Astrocyte (in vitro differentiated cells and primary cell): ENCODE measurements around the gene KIF18B.

Experiments
- EZH2 ChIP-seq: IDR thresholded peaks from 2 replicates; pipeline ENCODE4 v1.6.1; 2012; ENCODE audit warnings: mild to moderate bottlenecking, low read length, inconsistent platforms; ENCODE audit not compliant: insufficient read depth
- TF ChIP-seq, protein P1 (sequence below): IDR thresholded peaks from 2 replicates; pipeline ENCODE4 v1.5.1; 2011; ENCODE audit warnings: low read depth, mild to moderate bottlenecking, inconsistent platforms, low read length, moderate library complexity; ENCODE audit not compliant: insufficient read depth

DNA sequence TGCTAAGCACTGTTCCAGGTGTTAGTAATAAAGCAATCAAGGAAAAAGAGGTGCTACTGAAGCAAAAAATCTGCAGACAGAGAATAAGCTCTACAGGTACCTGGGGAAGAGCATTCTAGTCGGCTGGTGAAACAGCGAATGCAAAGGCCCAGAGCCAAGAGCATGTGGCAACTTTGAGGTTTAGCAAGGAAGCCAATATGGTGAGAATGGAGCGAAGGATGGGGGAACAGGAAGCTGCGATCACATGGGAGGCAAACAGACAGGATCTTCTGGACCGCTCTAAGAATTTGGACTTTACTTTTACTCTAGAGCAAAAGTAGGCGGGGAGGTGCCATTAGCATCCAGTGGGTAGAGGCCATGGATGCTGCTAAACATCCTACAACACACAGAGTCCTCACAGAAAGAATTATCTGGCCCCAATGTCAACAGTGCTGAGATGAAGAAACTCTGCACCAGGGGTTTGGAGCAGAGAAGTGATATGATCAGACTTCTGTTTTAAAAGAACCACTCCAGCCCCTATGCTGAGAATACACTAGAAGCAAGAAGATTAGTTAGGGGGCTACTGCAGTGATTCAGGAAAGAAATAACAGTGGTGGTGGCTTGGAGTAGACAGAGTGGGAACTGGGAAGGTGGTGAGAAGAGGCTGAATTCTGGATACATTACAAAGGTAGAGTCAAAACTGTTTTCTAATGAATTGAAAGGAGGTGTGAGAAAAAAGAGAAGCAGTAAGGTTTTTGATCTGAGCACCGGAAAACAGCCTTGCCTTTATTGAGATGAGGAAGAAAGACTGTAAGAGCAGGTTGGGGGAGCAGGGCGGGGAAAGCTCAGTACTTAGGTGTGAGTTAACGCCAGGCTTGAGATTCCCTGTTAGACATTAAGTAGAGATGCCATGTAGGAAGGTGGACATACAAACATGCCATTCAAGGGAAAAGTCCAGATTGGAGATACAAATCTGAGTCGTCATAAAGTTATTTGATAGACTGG lies 59.3 kb downstream of the KIF18B start:
- TF ChIP-seq, protein P1, sequence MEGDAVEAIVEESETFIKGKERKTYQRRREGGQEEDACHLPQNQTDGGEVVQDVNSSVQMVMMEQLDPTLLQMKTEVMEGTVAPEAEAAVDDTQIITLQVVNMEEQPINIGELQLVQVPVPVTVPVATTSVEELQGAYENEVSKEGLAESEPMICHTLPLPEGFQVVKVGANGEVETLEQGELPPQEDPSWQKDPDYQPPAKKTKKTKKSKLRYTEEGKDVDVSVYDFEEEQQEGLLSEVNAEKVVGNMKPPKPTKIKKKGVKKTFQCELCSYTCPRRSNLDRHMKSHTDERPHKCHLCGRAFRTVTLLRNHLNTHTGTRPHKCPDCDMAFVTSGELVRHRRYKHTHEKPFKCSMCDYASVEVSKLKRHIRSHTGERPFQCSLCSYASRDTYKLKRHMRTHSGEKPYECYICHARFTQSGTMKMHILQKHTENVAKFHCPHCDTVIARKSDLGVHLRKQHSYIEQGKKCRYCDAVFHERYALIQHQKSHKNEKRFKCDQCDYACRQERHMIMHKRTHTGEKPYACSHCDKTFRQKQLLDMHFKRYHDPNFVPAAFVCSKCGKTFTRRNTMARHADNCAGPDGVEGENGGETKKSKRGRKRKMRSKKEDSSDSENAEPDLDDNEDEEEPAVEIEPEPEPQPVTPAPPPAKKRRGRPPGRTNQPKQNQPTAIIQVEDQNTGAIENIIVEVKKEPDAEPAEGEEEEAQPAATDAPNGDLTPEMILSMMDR, result no peak
- TF ChIP-seq EZH2, result no peak
